Activated CD4-positive, alpha-beta T cell treated with anti-CD3 and anti-CD28 coated beads, Interleukin-2, Interleukin-6, amounts not matched to agents 100 ng/mL and 50 ng/mL, durations not matched to agents 16 hours and 8 hours (primary cell): ENCODE data around the gene STK32C.
"Not testable (repeated sequence)": the region's sequence is repeated elsewhere in the genome, so short reads cannot be mapped to it uniquely, and the experiment has no call there.

Source experiments
- DNase-seq: peaks from one replicate; pipeline ENCODE4 v3.0.0-alpha.2; 2020

Gene STK32C

DNA sequence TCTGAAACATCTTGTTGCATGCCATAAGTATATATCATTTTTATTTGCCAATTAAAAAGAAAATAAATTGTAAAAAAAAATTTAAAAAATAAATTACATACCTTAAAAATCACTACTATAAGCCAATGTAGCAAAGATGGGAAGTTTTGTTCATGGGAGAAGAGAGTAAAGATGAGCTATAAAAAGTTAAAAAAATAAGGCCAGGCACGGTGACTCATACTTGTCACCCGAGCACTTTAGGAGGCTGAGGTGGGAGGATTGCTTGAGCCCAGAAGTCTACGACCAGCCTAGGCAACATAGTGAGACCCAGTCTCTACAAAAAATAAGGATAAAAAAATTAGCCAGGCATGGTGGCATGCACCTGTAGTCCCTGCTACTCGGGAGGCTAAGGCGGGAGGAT is 8.4 kb upstream of the STK32C start:
- no peak for DNase-seq

DNA sequence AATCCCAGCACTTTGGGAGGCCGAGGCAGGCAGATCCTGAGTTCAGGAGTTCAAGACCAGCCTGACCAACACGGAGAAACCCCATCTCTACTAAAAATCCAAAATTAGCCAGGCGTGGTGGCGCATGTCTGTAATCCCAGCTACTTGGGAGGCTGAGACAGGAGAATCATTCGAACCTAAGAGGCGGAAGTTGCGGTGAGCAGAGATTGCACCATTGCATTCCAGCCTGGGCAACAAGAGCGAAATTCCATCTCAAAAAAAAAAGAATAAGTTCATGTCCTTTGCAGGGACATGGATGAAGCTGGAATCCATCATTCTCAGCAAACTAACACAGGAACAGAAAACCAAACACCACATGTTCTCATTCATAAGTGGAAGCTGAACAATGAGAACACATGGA is 7.1 kb upstream of the STK32C start:
- not testable (repeated sequence) for DNase-seq

DNA sequence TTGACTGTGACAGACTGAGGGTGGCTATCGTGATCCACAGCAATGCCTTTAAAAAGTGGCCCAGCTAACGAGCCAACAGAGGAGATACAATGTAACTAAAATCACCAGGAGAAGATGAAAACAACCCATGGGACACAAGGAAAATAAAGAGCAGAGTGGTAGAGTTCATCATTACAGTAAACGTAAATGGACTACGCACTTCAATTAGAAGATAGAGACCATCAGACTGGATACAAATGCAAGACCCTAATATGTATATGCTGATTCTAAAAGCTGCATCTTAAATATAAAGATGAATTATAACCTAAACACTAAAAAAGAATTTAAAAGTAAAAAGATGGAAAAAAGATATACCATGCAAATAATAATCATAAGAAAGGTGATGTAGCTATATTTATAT is 6.6 kb upstream of the STK32C start:
- no peak for DNase-seq

DNA sequence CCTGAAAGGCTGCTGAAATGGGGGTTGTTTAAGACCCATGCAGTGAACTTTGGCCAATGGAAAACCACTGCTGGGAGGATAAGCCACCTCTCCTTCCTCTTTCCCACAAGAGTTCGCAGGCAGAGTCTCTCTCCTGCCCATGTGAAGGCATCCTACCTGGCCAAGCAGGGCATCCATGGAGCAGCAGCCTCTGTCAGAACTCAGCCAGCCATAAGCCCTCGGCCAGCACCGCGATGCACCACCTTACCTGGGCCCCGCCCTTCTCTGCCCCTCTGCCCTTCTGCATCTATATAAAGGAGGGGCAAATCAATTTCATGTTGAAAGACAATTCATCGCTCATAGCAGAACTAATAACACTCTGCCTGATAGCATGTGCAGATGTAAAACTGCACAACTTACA is 6.1 kb upstream of the STK32C start:
- DNase-seq: no peak

DNA sequence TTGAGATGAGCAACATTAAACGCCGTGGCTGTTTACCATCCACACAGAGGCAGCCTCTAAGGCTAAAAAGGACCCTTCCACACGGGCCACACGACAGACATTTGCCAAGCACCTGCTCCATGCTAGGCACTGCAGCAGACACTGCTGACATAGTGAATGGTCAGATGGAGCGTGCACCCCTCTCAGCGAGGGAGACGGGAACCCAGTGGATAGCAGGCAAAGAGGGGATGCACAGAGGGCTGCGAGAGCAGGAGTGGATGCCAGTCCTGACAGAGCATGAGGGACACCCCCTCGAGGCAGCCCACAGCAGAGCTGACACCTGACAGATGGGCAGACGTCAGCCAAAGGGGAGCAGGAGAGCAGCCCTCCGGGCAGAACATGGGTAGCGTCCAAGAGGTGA is 5.6 kb upstream of the STK32C start:
- DNase-seq: no peak

DNA sequence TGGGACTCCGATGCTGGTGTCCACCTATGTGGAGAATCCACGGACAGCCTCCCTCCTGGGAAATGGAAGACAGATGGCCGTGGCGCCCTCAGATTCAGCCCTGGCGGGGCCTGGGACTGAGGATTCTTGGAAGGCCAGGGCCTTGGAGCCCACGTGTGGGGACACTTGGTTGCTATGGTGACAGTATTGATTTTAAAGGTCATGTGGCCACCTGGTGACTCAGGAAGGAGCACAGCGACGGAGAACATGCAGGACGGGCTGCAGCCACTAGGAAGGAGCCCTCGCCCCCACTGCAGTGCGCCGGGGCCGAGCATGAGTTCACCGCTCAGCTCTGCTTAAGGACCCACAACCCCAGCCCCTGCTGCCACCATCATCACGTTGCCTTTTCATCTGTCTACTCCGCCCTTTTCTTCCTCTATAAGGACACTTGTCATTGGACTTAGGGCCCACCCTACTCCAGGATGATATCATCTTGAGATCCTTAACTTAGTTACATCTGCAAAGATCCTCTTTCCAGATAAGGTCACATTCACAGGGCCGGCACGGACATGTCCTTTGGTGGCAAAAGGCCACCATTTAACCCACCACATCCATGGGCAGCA is 3.7 kb upstream of the STK32C start:
- DNase-seq: no peak

DNA sequence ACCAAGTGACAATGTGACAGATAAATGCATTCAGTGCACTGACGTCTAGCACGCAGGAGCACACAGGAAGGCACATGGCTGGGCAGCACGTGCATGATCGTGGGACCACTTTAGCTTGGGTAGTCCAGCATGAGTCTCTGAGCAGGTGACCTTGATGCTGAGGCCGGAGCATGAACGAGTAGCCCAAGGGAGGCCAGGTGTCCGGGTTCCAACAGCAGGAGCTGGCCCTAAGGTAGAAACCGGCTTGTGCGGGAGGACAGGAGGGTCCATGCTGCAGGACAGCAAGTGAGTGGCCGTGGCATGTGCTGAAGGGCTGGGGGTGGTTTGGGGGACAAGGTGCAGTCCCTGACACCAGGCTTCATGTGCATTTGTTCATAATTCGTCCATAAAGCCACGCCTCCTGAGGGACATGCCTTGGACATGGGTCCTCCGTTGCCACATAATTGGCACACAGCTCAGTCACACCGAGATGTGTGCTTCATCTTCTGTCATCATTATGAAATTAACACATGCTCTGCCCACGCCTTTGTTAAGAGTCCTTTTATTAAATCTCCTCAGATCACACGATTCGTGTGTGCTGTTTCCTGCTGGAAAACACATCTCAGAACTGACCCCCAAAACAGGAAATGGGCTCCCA is 3.1 kb upstream of the STK32C start:
- DNase-seq: no peak

- no peak for DNase-seq
Observed at GRCh38 chr10:132309879-132310591, 2.3 kb upstream of the STK32C start.

GRCh38 chr10:132309471-132309865 is 1.7 kb upstream of the STK32C start:
- DNase-seq: no peak

DNA sequence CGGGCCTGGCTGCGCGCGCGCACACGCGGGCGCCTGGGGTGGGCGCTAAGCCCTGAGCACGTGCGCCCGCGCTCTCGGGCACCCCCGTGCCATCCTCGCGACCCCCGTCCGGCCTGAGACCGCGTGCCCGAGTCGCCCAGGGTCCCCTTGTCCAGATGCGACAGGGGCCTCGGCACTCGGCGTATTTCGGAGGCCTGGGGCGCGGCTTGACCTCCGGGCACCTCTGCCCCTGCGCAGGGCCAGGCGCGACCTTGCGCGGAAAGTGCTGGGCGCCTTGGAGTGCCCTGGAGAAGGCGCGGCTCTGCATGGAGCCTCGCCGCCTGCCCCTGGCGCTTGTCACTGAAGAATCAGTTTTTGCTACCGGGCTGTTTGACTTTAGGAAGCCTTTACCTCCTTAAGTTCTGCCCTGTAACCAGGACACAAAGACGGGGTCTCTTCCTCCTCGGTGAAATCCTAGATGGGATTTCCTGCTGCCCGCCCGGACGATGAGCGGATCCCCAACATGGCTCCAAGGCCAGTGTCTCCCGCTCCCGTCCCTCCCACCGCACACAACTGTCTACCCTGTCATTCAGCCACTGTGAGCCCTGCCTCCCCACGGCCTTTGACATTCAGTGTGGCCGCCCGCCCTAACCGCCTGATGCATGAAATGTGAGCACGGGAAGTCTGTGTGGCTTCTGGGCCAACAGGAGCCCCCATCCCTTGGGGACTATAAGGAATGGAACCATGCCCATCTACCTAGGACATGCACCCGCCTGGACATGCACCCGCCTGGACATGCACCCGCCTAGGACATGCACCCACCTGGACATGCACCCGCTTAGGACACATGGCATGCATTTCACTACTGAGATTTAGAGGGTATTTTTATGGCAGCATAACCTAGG is 1.1 kb upstream of the STK32C start:
- no peak for DNase-seq

DNA sequence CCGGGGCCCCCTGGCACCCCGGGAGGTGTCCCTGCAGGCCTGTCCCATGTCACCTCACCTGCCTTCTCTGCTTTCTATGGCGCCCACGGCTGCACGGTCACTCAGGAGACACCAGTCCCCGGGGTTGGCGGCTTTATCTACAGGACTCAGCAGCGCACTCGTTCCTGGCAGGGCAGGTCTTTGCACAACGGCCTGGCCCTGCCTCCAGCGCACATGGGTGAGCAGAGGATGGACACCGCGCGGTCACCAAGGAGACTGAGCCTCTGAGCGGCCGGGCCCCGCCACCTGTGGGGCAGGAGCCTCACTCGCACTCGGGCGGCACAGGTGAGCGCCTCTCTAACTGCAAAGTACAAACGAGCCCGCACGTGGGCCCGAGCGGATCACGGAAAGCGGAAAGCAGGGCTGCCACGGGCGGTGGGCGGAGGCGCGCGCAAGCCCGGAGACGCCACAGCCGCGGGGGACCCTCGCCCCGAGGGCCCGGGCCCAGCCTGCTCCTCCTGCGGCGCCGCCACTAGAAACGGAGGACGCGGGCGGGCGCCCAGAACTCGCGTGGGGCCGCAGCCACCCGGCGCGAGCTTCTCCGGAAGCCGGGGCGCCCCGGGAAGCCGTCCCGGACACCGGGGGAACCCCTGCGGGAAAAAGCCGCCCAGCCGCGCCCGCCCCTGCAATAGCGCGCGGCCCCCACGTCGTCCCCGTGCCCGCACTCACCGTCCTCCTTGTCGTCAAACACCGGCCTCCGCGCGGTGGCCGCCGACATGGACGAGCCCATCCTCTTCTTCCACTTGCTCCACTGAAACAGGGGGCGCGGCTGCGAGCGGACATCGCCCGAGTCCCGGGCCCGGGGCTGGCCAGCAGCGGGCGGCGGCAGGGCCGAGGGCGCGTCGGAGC is 642 bp downstream of the STK32C start:
- DNase-seq: no peak

DNA sequence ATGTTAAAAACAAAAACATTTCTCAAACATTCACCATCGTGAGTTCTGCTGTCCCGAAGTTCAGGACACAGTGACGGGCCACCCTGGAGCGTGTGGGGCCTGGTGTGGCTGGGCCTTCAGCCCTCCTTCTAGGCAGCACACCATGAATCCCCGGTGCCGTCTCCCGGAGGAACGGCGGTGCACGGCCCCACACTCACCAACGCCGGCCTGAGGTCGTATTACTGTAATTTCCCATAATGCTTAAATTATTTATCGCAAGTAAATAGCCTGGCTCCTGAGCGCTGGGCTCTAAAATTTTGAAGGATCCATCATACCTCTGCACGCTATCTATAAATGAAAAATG is 1.4 kb downstream of the STK32C start:
- no peak for DNase-seq

DNA sequence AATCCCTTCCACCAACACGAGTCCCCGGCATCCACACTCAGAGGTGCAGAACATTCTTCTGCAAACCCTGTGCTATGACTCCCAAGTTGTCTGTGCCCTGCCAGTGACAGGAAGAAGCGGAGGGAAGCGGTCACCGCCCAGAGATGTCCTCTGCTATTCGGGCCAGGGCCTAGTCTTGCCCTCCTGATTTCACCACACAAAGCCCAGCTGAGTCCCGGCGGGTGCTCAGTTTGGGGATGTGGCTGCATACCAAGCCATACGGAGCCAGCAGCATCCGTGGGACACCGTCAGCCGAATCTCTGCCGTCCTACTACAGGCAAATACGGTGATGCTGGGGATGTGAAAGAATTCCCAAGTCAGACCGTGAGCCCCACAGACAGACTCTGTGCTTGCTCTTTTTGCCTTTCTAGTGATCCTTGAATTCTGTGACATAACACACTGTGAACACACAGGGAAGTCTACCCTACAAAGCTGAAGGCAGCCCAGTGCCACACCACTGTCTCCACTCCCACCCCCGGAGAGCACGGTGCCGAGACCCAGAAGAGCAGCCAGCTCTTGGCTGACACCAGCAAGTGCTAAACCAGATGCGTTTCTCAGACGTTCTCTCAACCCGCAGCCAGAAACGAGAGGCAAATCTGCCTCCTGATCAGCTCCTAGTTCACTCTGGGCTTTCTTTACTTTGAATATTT is 2.0 kb downstream of the STK32C start:
- DNase-seq: no peak

DNA sequence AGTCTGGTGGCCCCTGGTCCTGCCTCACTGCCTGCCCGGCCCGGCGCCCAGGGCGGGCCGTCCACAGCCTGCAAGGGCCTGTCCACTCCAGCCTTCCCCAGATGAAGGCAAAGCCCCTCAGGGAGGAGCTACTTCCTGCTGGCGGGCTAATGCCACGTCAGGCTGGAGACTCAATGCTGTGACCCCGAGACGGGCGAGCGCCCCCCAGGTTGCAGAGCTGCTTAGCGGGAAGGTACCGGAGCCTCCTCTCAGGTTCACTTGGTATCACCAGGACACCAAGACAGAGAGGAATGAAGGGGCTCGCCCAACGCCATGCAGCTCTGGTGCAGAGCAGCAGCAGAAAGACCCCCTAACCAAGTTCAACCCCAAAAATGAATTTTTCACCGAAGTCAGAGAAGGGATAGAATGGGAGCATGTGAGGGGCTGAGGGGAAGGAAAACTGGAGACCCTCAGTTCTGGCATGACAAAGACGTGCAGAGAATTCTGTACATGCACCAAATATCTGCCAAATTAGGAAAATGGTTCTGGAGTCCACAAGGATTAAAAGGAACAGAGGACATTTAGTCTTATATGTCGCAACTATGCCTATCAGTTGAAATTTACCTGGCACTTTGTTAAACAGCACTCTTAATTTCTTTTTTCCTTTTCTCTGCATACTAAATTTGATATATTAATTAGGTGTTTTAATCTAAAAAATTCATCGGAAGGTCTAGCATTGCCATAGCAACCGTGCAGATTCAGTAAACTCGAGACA is 2.8 kb downstream of the STK32C start:
- no peak for DNase-seq

GRCh38 chr10:132303361-132304115 is 4.2 kb downstream of the STK32C start:
- no peak for DNase-seq

DNA sequence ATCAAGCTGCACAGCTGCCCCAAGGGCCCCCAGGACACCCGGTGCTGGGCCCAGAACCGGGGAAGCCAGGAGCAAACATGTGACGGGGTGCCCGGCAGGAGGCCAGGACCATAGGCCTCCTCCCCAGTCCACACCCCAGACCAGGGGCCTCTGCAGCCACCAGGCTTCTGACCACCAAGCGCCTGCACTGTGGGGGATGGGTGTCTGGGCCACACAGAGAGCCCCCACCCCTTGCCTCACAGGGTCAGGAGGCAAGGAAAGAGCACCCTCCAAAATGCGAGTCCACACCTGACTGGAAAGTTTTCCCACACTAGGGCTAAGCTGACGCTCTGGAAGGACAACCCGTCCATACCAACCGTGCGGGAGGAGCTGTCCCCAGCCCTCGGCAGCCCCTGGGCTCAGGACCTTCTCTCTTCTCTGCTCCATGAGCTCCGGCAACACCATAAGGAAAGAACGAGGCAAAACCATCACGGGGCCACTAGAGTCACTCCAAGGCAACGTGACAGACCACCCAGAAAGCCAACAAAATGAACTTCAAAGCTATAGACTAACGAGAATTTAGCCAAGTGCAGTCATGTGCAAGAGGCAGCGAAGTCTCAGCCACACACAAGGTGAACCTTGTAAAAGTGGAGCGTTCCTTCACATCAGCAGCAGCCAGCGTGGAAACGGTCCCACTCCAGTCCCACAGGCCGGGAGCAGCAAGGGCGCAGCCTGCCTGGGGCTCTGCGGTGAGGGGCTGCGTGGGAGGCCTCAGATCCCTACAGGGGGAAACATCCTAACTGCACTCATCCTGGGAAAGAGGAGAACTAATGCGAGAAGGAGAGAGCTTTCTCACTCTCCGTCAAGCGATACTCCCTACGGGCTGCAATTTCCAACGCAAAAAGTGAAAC is 5.1 kb downstream of the STK32C start:
- no peak for DNase-seq

- DNase-seq: no peak
Observed at GRCh38 chr10:132301371-132302330, 6.1 kb downstream of the STK32C start.

DNA sequence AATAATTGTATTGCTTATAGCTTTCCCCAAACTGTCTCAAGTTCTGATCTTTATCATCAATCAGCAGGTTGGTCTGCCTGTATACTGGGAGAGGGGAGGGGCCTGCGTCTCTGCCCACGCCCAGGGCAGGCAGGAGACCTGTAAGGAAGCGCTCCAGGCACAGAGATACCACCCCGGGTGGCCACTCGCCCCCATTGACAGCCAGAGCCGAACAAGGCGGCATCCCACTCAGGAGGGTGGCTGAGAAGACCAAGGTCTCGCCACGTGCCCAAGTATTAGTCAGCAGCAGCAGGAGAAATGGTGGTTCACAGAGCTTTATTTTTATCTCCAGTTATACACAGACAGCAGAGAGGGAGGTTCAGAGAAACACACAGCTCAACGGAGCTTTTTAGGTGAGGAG is 7.2 kb downstream of the STK32C start:
- no peak for DNase-seq
